Activated CD4-positive, alpha-beta T cell treated with anti-CD3 and anti-CD28 coated beads for 36 hours (primary cell): ENCODE data around the gene PAFAH1B2. TPM values are rescaled to one million over a fixed set of nuclear protein-coding genes. Genes with fewer than 3 reads are reported as not detected.

Experiments
- ATAC-seq: fragments of 200-7000 bp; cut with Tn5 transposase; one replicate; pipeline ENCODE4 v1.10.0; 2021; ENCODE audit warnings: mild to moderate bottlenecking, moderate library complexity
- CTCF ChIA-PET: fragments of 350-600 bp; sonication (Branson Sonifier 250); formaldehyde crosslinking; loops from one replicate; lab custom pipeline; 2021; ENCODE audit warnings: antibody characterized with exemption; lab: Charles Lee
- POLR2A ChIA-PET: fragments of 350-600 bp; sonication (Branson Sonifier 250); formaldehyde crosslinking; loops from one replicate; lab custom pipeline; 2021; ENCODE audit warnings: antibody characterized with exemption, inconsistent platforms; lab: Charles Lee
- DNase-seq: peaks from one replicate; pipeline ENCODE4 v3.0.0-alpha.2; 2020
- H3K27ac Mint-ChIP-seq: one replicate; pipeline ENCODE4 v1.8.0; 2021; ENCODE audit warnings: mixed read lengths
- H3K27me3 Mint-ChIP-seq: one replicate; pipeline ENCODE4 v1.8.0; 2021; ENCODE audit warnings: mixed read lengths
- H3K36me3 Mint-ChIP-seq: one replicate; pipeline ENCODE4 v1.8.0; 2021; ENCODE audit warnings: low read depth, mixed read lengths
- H3K4me1 Mint-ChIP-seq: one replicate; pipeline ENCODE4 v1.8.0; 2021; ENCODE audit warnings: mixed read lengths
- H3K4me3 Mint-ChIP-seq: one replicate; pipeline ENCODE4 v1.8.0; 2021; ENCODE audit warnings: mild to moderate bottlenecking, moderate library complexity, mixed read lengths
- H3K9me3 Mint-ChIP-seq: one replicate; pipeline ENCODE4 v1.8.0; 2021; ENCODE audit warnings: low read depth, mixed read lengths
- intact Hi-C, 2 experiments: fragments of 100-400 bp; cut with DNase I in 1 of 2; cut with micrococcal nuclease in 1 of 2; formaldehyde crosslinking; loops; one replicate each; pipeline versions ENCODE4 v1.14.2 to v1.15.1; 2022 to 2024; cut with DNase I, micrococcal nuclease
- total RNA-seq, 2 experiments: library from RNA; stranded (reverse); gene quantifications; one replicate each; pipeline ENCODE4 v1.2.3, GENCODE V29; 2021

Gene PAFAH1B2
- total RNA-seq, 2 experiments from 2014 or later, result 44.8 to 57.5 TPM

- H3K4me3 Mint-ChIP-seq, result no peak overlapping the region
- ChIA-PET POLR2A (no interaction called here), CTCF (interaction anchor here (0.6 to 1.3 kb wide), 5 partner anchors 13 to 134 kb away, joined by 3 to 4 read pairs (median 3); no protein-coding TSS in a partner anchor)
- peaks cover 68% of the 10 kb centered on the region for H3K36me3 Mint-ChIP-seq
- intact Hi-C loops, result no loop called here
- ATAC-seq (no peak), DNase-seq (no peak)
- H3K4me1 Mint-ChIP-seq, result peaks cover 17% of the 10 kb centered on the region
- H3K27ac Mint-ChIP-seq, result no peak overlapping the region
- H3K27me3 Mint-ChIP-seq, result no peaks in the 10 kb centered on the region
- no peaks in the 10 kb centered on the region for H3K9me3 Mint-ChIP-seq
These were observed 79.9 kb downstream of the PAFAH1B2 start for GRCh38 chr11:117223741-117224689.

GRCh38 chr11:117225553-117226170, 81.6 kb downstream of the PAFAH1B2 start:
- Mint-ChIP-seq H3K27me3 (no peaks in the 10 kb centered on the region), H3K36me3 (peaks cover 67% of the 10 kb centered on the region), H3K9me3 (no peaks in the 10 kb centered on the region), H3K27ac (no peak overlapping the region), H3K4me1 (peaks cover 30% of the 10 kb centered on the region), H3K4me3 (no peak overlapping the region)
- POLR2A ChIA-PET, result interaction anchor here (1.0 kb wide), 1 partner anchor 30 kb away, joined by 3 read pairs; no protein-coding TSS in a partner anchor
- no peak for ATAC-seq
- intact Hi-C loops, result loop anchor here (1.0 to 5.0 kb wide), 7 partner anchors 44 to 493 kb away; partner anchors contain the start of genes APOA5 (in 1 of the 2), PAFAH1B2 (in 1 of the 2) and ZPR1 (in 1 of the 2)
- DNase-seq, result no peak
- CTCF ChIA-PET, result interaction anchor here (0.6 to 4.3 kb wide), 17 partner anchors 8 to 1958 kb away, joined by 3 to 64 read pairs (median 4); partner anchors contain the start of genes APOA5 and SIDT2

Other genes starting within 250 kb of the PAFAH1B2 start
- gene SIK3, start 45.9 kb upstream of the PAFAH1B2 start, total RNA-seq, result 10 to 100 TPM; 23.6 to 25.3 TPM
- gene SIDT2, start 34.5 kb downstream of the PAFAH1B2 start, total RNA-seq, result 10 to 100 TPM; 21.5 to 23.7 TPM
- gene TAGLN, start 55.1 kb downstream of the PAFAH1B2 start, total RNA-seq, result 1 to 10 TPM; 1.6 to 2.0 TPM
- 10 to 100 TPM; 95.0 to 96.2 TPM for gene PCSK7, start 87.8 kb downstream of the PAFAH1B2 start, total RNA-seq
- 10 to 100 TPM; 19.3 to 24.6 TPM for gene RNF214, start 88.4 kb downstream of the PAFAH1B2 start, total RNA-seq
- gene BACE1-AS, start 147.1 kb downstream of the PAFAH1B2 start, total RNA-seq, result 1 to 10 TPM; 3.1 to 4.9 TPM
- gene BACE1, start 172.0 kb downstream of the PAFAH1B2 start, total RNA-seq, result 1 to 10 TPM; 1.0 TPM
- 10 to 100 TPM; 30.3 to 31.0 TPM for gene CEP164, start 183.6 kb downstream of the PAFAH1B2 start, total RNA-seq